ENCODE data around the gene LRP5.
"Not testable (repeated sequence)": the region's sequence is repeated elsewhere in the genome, so short reads cannot be mapped to it uniquely, and the experiment has no call there.

Gene LRP5

GRCh38 chr11:68432874-68433273, 120.5 kb downstream of the LRP5 start:
- no peak overlapping the region for H3K4me2 ChIP-seq (ENCODE audit: low read depth, low read length, poor library complexity, severe bottlenecking)
- H3K4me1 ChIP-seq (ENCODE audit: insufficient read depth, low read length, poor library complexity, severe bottlenecking) = peaks cover 7% of the 10 kb centered on the region
- TF ChIP-seq EZH2phosphoT487 (IDR thresholded peaks at IDR 0.05; ENCODE audit: borderline replicate concordance) = no peak
- TF ChIP-seq, protein P1, sequence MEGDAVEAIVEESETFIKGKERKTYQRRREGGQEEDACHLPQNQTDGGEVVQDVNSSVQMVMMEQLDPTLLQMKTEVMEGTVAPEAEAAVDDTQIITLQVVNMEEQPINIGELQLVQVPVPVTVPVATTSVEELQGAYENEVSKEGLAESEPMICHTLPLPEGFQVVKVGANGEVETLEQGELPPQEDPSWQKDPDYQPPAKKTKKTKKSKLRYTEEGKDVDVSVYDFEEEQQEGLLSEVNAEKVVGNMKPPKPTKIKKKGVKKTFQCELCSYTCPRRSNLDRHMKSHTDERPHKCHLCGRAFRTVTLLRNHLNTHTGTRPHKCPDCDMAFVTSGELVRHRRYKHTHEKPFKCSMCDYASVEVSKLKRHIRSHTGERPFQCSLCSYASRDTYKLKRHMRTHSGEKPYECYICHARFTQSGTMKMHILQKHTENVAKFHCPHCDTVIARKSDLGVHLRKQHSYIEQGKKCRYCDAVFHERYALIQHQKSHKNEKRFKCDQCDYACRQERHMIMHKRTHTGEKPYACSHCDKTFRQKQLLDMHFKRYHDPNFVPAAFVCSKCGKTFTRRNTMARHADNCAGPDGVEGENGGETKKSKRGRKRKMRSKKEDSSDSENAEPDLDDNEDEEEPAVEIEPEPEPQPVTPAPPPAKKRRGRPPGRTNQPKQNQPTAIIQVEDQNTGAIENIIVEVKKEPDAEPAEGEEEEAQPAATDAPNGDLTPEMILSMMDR (conservative IDR thresholded peaks at IDR 0.05; ENCODE audit: low read length) = no peak
- H3K9ac ChIP-seq (ENCODE audit: low read depth, low read length, poor library complexity, severe bottlenecking) = no peak overlapping the region
- H3K79me2 ChIP-seq (ENCODE audit: insufficient read depth, low read length) = no peaks in the 10 kb centered on the region
- H3F3A ChIP-seq (ENCODE audit: low read depth) = no peaks in the 10 kb centered on the region
- no peaks in the 10 kb centered on the region for H4K20me1 ChIP-seq (ENCODE audit: insufficient read depth, low read length, poor library complexity, severe bottlenecking)
- no peaks in the 10 kb centered on the region; the same call in 1 of the 2 replicates for H3K9me3 ChIP-seq (ENCODE audit: insufficient read depth, low read depth, low read length)
- H3K9me2 ChIP-seq (replicated peaks; ENCODE audit: low read depth, low read length) = no peaks in the 10 kb centered on the region
- H3K4me3 ChIP-seq (ENCODE audit: low read length, poor library complexity, severe bottlenecking) = no peak overlapping the region
- H3K36me3 ChIP-seq (ENCODE audit: insufficient read depth, low read length) = peaks cover 49% of the 10 kb centered on the region; the same call in 1 of the 2 replicates
- H3K27me3 ChIP-seq (ENCODE audit: insufficient read depth, low read length, poor library complexity, severe bottlenecking) = no peaks in the 10 kb centered on the region
- H2AFZ ChIP-seq (ENCODE audit: low read length) = no peak overlapping the region

DNA sequence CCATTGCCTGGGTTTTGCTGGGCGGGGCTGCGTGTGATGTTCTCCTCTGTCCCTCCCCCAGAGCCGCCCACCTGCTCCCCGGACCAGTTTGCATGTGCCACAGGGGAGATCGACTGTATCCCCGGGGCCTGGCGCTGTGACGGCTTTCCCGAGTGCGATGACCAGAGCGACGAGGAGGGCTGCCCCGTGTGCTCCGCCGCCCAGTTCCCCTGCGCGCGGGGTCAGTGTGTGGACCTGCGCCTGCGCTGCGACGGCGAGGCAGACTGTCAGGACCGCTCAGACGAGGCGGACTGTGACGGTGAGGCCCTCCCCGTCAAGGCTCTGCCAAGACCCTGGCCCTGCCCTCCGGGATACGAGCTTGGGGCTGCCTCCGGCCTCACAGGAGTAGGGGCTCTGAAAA, 121.2 kb downstream of the LRP5 start:
- Histone ChIP-seq H3K27me3 (ENCODE audit: insufficient read depth, low read length, poor library complexity, severe bottlenecking) (no peaks in the 10 kb centered on the region), H3K9ac (ENCODE audit: low read depth, low read length, poor library complexity, severe bottlenecking) (no peak overlapping the region), H3K79me2 (ENCODE audit: insufficient read depth, low read length) (no peaks in the 10 kb centered on the region), H3K4me3 (ENCODE audit: low read length, poor library complexity, severe bottlenecking) (no peak overlapping the region), H3K9me3 (ENCODE audit: insufficient read depth, low read depth, low read length) (no peaks in the 10 kb centered on the region; the same call in 1 of the 2 replicates), H3F3A (ENCODE audit: low read depth) (no peaks in the 10 kb centered on the region), H3K36me3 (ENCODE audit: insufficient read depth, low read length) (peaks cover 48% of the 10 kb centered on the region; the same call in 1 of the 2 replicates), H3K4me1 (ENCODE audit: insufficient read depth, low read length, poor library complexity, severe bottlenecking) (peaks cover 7% of the 10 kb centered on the region), H3K9me2 (replicated peaks; ENCODE audit: low read depth, low read length) (no peaks in the 10 kb centered on the region), H3K4me2 (ENCODE audit: low read depth, low read length, poor library complexity, severe bottlenecking) (no peak overlapping the region), H2AFZ (ENCODE audit: low read length) (no peak overlapping the region), H4K20me1 (ENCODE audit: insufficient read depth, low read length, poor library complexity, severe bottlenecking) (no peaks in the 10 kb centered on the region)
- no peak for TF ChIP-seq EZH2phosphoT487 (IDR thresholded peaks at IDR 0.05; ENCODE audit: borderline replicate concordance)
- TF ChIP-seq, protein P1 (conservative IDR thresholded peaks at IDR 0.05; ENCODE audit: low read length) = no peak

DNA sequence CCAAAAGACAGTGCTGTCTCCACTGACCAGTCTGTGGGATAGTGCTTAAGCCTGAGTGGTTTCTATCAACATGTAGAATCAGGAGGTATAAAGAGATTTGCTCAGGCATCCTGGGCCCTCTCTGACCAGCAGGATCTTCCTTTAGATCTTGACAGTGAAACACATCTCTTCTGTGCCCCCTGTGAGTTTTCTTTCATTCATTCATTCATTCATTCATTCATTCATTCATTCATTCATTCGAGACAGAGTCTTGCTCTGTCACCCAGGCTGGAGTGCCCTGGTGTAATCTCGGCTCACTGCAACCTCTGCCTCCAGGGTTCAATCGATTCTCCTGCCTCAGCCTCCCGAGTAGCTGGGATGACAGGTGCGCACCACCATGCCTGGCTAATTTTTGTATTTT, 121.8 kb downstream of the LRP5 start:
- not testable (repeated sequence) for H3K4me3 ChIP-seq (ENCODE audit: low read length, poor library complexity, severe bottlenecking); H3K4me2 ChIP-seq (ENCODE audit: low read depth, low read length, poor library complexity, severe bottlenecking); H3F3A ChIP-seq (ENCODE audit: low read depth); H2AFZ ChIP-seq (ENCODE audit: low read length); H3K4me1 ChIP-seq (ENCODE audit: insufficient read depth, low read length, poor library complexity, severe bottlenecking); H4K20me1 ChIP-seq (ENCODE audit: insufficient read depth, low read length, poor library complexity, severe bottlenecking); H3K79me2 ChIP-seq (ENCODE audit: insufficient read depth, low read length); H3K9me3 ChIP-seq (ENCODE audit: insufficient read depth, low read depth, low read length); H3K9me2 ChIP-seq (replicated peaks; ENCODE audit: low read depth, low read length); H3K27me3 ChIP-seq (ENCODE audit: insufficient read depth, low read length, poor library complexity, severe bottlenecking); H3K9ac ChIP-seq (ENCODE audit: low read depth, low read length, poor library complexity, severe bottlenecking)
- H3K36me3 ChIP-seq (ENCODE audit: insufficient read depth, low read length) = peaks cover 50% of the 10 kb centered on the region; the same call in 1 of the 2 replicates

GRCh38 chr11:68436162-68436888, 123.9 kb downstream of the LRP5 start:
- H3F3A ChIP-seq (ENCODE audit: low read depth) = no peaks in the 10 kb centered on the region
- H3K27me3 ChIP-seq (ENCODE audit: insufficient read depth, low read length, poor library complexity, severe bottlenecking) = no peaks in the 10 kb centered on the region

More at GRCh38 chr11:68436162-68436888, 123.9 kb downstream of the LRP5 start:
- no peak overlapping the region for H3K9ac ChIP-seq (ENCODE audit: low read depth, low read length, poor library complexity, severe bottlenecking)
- TF ChIP-seq, protein P1 (conservative IDR thresholded peaks at IDR 0.05; ENCODE audit: low read length) = no peak
- TF ChIP-seq EZH2phosphoT487 (IDR thresholded peaks at IDR 0.05; ENCODE audit: borderline replicate concordance) = no peak
- no peak overlapping the region for H3K4me3 ChIP-seq (ENCODE audit: low read length, poor library complexity, severe bottlenecking)
- no peak overlapping the region for H3K4me2 ChIP-seq (ENCODE audit: low read depth, low read length, poor library complexity, severe bottlenecking)
- H4K20me1 ChIP-seq (ENCODE audit: insufficient read depth, low read length, poor library complexity, severe bottlenecking) = no peaks in the 10 kb centered on the region
- no peaks in the 10 kb centered on the region for H3K79me2 ChIP-seq (ENCODE audit: insufficient read depth, low read length)
- H2AFZ ChIP-seq (ENCODE audit: low read length) = no peak overlapping the region
- no peaks in the 10 kb centered on the region for H3K9me3 ChIP-seq (ENCODE audit: insufficient read depth, low read depth, low read length)
- no peaks in the 10 kb centered on the region for H3K9me2 ChIP-seq (replicated peaks; ENCODE audit: low read depth, low read length)
- H3K4me1 ChIP-seq (ENCODE audit: insufficient read depth, low read length, poor library complexity, severe bottlenecking) = peaks cover 11% of the 10 kb centered on the region
- H3K36me3 ChIP-seq (ENCODE audit: insufficient read depth, low read length) = peaks cover 45% of the 10 kb centered on the region; the same call in 1 of the 2 replicates

Measured in Loucy (cell line).